Activated CD8-positive, alpha-beta memory T cell treated with anti-CD3 and anti-CD28 coated beads, Interleukin-2, amount 50 U/mL, for 24 hours (primary cell): Measurements from ENCODE around the gene ATG4B.

Experiments
- DNase-seq: peaks from one replicate; pipeline ENCODE4 v3.0.0-alpha.2; 2020; ENCODE audit errors: extremely low read depth

Gene ATG4B

GRCh38 chr2:241690202-241690717, 52.8 kb downstream of the ATG4B start:
- DNase-seq = no peak

GRCh38 chr2:241692448-241692847, 55.0 kb downstream of the ATG4B start:
- no peak for DNase-seq

DNA sequence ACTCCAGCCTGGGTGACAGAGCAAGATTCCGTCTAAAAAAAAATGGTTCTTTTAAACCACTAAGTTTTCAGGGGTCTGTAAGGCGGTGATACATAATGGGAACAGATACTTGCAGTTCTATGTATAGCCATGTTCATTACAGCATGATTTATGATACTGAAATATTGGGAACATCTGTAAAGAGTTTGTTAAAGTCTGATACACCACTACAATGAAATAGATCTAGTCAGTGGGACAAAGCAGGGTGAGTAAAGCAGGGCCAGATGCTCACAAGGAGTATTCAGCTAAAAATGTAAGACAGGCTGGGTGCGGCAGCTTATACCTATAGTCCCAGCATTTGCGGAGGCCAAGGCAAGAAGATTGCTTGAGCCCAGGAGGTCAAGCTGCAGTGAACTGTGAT, 58.2 kb downstream of the ATG4B start:
- no peak for DNase-seq

GRCh38 chr2:241701149-241701398, 63.6 kb downstream of the ATG4B start:
- no peak for DNase-seq

- peak; percentile 90 for DNase-seq
Measured at GRCh38 chr2:241701399-241702154, 64.1 kb downstream of the ATG4B start, which contains the start of gene ING5. TSS of gene ING5 (plus strand) at chr2:241702039. CDS start at chr2:241702066, 27 bp downstream.

DNA sequence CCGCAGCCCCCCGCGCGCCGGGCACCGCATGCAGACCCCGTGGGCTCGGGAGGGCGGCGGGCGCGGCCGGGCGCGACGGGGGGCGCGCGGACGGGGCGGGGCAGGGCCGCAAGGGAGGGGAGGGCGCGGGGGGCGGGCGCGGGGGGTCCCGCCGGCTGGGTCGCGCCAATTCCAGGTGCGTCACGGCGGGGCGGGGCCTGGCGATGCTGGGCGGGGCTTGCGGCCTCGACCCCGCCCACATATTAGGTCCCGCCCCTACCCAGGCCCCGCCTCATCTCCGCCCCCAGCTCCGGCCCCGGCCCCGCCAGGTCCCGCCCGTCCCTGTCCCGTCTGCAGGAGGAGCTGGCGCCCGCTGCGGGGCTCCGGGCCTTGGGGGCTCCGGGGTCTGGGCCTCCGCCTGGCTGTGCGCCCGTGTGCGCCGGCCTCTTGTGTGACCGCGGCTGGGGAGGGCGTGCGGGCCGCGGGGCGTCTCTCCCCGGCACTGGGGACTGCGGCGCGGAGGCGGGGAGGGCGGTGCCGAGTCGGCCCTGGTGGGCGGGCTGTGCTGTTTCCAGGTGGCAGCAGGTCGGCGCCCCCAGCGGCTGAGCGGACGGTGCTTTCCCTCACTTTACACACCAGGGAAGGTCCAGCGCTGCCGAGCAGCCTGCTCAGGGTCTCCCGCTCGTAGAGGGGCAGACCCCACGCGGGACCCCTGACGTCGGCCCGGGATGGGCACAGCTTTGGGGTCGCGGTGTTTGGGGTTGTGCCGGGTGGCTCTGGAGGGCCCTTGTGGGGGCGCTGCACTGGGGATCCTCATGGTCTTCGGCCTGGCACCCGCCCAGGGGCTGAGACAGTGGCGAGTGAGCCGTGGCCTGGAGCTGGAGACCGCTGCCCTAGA, 64.9 kb downstream of the ATG4B start:
- DNase-seq = peak; percentile 70

GRCh38 chr2:241703032-241703604, 65.6 kb downstream of the ATG4B start:
- DNase-seq = no peak

DNA sequence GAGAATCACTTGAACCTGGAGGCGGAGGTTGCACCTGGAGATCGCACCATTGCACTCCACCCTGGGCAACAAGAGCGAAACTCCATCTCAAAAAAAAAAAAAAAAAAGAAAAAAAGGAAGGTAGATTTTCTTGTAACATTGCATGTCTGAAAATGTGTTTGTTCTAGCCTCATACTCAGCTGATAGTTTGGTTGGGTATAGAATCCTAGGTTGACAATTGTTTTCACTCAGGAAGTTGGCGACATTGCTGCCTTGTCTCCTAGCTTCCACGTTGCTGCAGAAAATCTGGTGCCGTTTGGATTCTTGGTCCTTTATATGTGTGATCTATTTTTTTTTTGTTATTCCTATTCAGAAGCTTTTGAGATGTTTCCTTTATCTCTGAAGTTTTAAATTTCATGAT, 69.0 kb downstream of the ATG4B start:
- no peak for DNase-seq

GRCh38 chr2:241708879-241709278, 71.4 kb downstream of the ATG4B start:
- DNase-seq = no peak

DNA sequence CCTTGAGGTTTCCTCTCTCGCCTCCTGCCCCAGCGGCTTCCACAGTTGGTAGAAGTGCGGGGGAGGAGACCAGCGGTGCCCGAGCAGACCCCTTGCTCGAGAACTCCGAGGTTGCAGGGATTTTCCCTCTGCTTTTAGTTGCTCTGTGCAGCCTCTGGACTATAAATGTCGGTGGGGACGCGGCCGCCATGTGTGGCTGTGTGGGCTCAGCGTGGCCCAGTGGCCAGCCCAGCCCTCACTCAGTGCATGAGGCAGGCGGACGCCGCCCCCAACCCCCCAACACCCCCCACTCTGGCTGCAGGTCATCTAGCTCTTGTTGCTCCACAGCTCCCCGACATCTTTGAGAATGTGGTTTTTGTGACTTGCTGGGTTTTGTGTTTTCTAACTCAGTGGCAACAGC, 81.6 kb downstream of the ATG4B start:
- DNase-seq = no peak

- DNase-seq = no peak
Measured at GRCh38 chr2:241720099-241720498, 82.6 kb downstream of the ATG4B start.

DNA sequence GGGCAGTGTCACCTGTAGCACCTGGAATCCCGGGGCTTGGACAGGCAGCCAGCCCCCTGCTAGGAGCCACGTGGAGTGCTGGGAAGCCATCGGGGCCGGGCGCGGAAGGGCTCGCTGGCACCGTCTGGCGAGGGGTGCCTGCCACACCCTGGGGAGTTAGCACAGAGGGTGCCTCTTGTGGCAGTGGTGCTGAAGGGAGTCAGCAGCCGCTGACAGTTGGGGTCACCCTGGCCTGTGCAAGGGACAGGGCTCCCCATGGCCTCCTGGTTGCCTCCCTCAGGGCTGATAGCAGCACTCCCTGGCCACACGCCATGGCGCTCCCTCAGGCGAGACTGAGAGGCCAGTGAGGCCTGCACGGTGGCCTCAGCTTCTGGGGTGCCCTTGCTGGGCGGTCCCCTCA, 83.1 kb downstream of the ATG4B start:
- DNase-seq = no peak

DNA sequence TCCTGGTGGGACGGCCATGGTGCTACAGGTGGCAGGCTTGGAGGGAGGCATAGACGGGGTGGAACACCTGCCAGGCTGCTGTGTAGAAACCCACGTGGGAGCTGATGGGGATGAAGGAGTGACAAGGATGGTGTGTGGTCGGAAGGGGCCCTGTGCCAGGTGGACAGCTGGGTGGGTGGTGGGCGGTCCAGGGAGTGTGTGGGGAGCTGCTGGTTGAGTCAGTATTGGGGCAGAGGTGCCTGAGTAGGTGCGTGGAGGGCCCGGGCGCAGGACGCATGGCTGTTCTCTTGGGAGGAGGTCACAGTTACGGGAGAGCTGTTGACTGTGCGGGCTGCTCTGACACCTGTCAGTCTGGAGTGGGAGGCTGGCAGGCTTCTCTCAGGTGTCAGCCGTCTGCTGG, 84.4 kb downstream of the ATG4B start:
- DNase-seq = no peak

GRCh38 chr2:241722896-241723454, 85.5 kb downstream of the ATG4B start:
- no peak for DNase-seq
